HUES48 (cell line): Measurements from ENCODE around the gene RPL13A.

ENCODE experiments used
- H3K27ac ChIP-seq: one replicate; pipeline ENCODE4 v1.7.0; 2013; ENCODE audit warnings: low read depth, low read length, inconsistent platforms
- H3K27me3 ChIP-seq: 2 replicates; pipeline ENCODE4 v1.6.1; 2013; ENCODE audit warnings: mild to moderate bottlenecking, low read length; ENCODE audit not compliant: control insufficient read depth, insufficient read depth
- H3K36me3 ChIP-seq: 2 replicates; pipeline ENCODE4 v1.6.1; 2013; ENCODE audit warnings: low read length; ENCODE audit not compliant: control insufficient read depth, insufficient read depth
- H3K4me1 ChIP-seq: 2 replicates; pipeline ENCODE4 v1.6.1; 2013; ENCODE audit warnings: mild to moderate bottlenecking, low read length; ENCODE audit not compliant: control insufficient read depth, insufficient read depth
- H3K4me3 ChIP-seq: 2 replicates; pipeline ENCODE4 v1.5.1; 2013; ENCODE audit warnings: mild to moderate bottlenecking, low read depth, low read length
- H3K9ac ChIP-seq: 2 replicates; pipeline ENCODE4 v1.6.1; 2013; ENCODE audit warnings: mild to moderate bottlenecking, low read depth, low read length, moderate library complexity
- H3K9me3 ChIP-seq: 2 replicates; pipeline ENCODE4 v1.6.1; 2013; ENCODE audit warnings: low read length; ENCODE audit not compliant: control insufficient read depth, insufficient read depth

The RPL13A gene

DNA sequence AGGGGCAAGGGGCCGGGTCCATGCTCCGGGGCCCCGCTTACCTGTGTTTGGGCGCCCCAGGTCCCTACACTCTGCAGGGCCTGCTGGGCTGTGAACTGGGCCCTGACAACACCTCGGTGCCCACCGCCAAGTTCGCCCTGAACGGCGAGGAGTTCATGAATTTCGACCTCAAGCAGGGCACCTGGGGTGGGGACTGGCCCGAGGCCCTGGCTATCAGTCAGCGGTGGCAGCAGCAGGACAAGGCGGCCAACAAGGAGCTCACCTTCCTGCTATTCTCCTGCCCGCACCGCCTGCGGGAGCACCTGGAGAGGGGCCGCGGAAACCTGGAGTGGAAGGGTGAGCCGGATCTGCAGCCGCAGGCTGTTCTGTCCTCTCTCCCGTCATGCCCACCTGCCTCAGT is 26.7 kb downstream of the RPL13A start:
- Histone ChIP-seq H3K4me3 (peak overlapping the region; percentile 83), H3K36me3 (peaks cover 16% of the 10 kb centered on the region), H3K9me3 (no peaks in the 10 kb centered on the region), H3K27me3 (no peaks in the 10 kb centered on the region), H3K4me1 (peaks cover 16% of the 10 kb centered on the region), H3K27ac (no peak overlapping the region), H3K9ac (no peak overlapping the region)

DNA sequence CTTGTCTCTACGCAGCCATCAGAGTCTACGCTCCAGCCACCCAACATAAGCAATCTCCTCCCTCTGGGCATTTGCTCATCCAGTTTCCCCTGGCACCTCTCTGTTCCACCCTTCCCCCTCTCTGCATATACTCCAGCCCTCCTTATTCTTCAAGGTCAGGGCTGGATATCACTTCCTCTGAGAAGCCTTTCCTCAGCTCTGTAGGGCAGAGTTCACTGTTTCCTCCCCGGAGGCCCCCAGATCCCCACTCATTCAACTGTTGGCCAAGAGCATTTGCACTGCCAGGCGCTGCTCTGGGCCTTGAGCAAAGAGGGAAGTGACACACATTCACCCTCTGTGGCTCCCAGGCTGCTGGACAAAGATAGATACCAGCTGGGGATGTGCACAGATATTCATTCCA is 28.4 kb downstream of the RPL13A start:
- H3K36me3 ChIP-seq: peaks cover 22% of the 10 kb centered on the region
- H3K9ac ChIP-seq: no peak overlapping the region

DNA sequence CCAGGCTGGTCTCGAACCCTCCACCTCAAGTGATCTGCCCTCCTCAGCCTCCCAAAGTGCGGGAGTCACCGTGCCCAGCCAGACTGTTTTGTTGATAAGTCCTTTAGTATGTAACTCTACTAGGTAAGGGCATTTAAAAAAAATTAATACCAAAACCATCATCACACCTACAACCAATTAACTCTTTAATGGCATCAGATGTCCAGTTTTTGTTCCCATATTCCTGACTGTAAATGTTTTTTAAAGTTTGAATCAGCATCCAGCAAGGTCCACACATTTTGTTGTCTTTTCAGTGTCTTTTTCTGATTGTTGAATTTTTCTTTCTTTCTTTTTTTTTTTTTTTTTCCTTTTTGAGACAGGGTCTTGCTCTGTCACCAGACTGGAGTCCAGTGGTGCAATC is 30.6 kb downstream of the RPL13A start:
- no peak overlapping the region for H3K4me3 ChIP-seq
- H3K4me1 ChIP-seq: peaks cover 7% of the 10 kb centered on the region; the same call in 1 of the 2 replicates
- no peak overlapping the region for H3K27ac ChIP-seq
- no peak overlapping the region for H3K9ac ChIP-seq
- no peaks in the 10 kb centered on the region for H3K9me3 ChIP-seq
- H3K27me3 ChIP-seq: no peaks in the 10 kb centered on the region
- H3K36me3 ChIP-seq: peaks cover 29% of the 10 kb centered on the region

More for the DNA sequence above, 28.4 kb downstream of the RPL13A start:
- H3K9me3 ChIP-seq: no peaks in the 10 kb centered on the region
- no peak overlapping the region for H3K4me3 ChIP-seq
- no peak overlapping the region for H3K27ac ChIP-seq
- H3K4me1 ChIP-seq: peaks cover 16% of the 10 kb centered on the region
- H3K27me3 ChIP-seq: no peaks in the 10 kb centered on the region

DNA sequence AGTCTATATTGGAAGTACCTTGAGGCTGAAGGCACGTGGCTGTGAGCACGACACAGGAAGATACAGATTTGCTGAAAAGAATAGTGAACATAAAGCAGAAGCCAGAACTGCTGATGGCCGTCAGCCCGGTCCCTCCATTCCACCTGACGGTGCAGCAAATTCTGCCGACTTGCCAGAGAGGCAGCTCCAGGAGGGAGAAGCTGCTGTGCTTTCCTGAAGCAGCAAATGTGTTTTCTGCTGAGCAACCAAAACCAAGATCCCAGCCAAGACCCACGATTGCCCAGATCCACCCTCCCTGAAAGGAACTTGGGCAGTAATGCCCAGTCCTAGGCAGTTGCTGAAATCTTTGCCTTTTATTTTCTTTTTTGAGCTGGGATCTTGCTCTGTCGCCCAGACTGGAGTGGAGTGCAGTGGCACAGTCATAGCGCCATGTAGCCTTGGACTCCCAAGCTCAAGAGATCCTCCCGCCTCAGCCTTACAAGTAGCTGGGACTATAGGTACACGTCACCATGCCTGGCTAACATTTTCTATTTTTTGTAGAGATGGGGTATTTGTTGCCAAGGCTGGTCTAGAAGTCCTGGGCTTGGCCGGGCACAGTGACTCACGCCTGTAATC is 33.4 kb downstream of the RPL13A start:
- Histone ChIP-seq H3K9ac (no peak overlapping the region), H3K27ac (no peak overlapping the region), H3K27me3 (no peaks in the 10 kb centered on the region), H3K4me1 (no peaks in the 10 kb centered on the region), H3K9me3 (no peaks in the 10 kb centered on the region), H3K36me3 (peaks cover 32% of the 10 kb centered on the region), H3K4me3 (no peak overlapping the region)

DNA sequence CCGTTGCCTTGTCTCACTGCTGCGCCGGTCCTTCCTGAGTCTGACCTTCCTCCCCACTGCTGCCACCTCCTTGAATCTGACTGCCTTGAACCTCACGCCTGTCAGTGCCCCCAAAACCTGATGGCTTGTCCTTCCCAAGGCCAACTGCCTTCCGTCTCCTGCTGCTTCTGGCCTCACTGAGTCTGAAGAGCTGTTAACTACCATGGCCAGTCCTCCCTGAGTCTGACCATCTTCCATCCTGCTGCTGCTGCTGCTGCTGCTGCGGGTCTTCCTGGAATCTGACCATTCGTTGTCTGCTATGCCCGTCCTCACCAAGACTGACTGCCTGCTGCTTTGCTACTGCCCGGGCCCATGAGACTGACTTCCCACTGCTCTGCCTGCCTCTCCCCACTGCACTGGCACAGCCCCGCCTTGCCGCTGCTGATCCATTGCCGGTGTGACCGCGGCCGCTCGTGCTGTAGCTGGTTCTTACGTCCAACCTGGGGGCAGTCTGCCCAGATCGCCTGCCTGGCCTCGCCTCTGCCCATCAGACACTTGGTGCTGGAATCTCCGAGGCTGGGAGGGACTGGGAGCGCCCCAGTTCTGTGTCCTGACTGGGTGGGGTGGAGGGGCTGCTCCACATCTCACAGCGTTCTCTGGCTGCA is 37.5 kb downstream of the RPL13A start:
- Histone ChIP-seq H3K4me1 (no peaks in the 10 kb centered on the region), H3K9ac (no peak overlapping the region), H3K27ac (no peak overlapping the region), H3K9me3 (no peaks in the 10 kb centered on the region), H3K36me3 (peaks cover 26% of the 10 kb centered on the region), H3K27me3 (no peaks in the 10 kb centered on the region), H3K4me3 (no peak overlapping the region)

DNA sequence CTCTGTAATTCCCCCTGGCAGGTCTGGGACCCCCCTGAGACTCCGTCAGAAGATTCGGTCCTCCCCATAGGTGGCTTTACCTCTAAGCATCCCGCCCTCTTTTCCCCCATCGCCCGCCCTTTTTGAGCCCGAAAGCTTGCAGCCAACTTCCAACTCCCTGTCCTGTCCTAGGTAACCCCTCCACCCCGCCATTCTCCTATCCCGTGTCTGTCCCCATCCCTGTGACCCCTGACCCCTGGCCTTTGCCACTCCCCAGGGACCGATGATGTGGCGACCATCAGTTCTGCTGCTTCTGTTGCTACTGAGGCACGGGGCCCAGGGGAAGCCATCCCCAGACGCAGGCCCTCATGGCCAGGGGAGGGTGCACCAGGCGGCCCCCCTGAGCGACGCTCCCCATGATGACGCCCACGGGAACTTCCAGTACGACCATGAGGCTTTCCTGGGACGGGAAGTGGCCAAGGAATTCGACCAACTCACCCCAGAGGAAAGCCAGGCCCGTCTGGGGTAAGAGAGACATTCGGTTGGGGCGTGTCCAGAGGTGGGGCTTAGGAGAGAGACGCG is 40.9 kb downstream of the RPL13A start:
- Histone ChIP-seq H3K4me3 (peak overlapping the region; percentile 54; the same call in 1 of the 2 replicates), H3K36me3 (peaks cover 16% of the 10 kb centered on the region; the same call in 1 of the 2 replicates), H3K27ac (no peak overlapping the region), H3K4me1 (no peaks in the 10 kb centered on the region), H3K9me3 (no peaks in the 10 kb centered on the region), H3K9ac (no peak overlapping the region), H3K27me3 (no peaks in the 10 kb centered on the region)

DNA sequence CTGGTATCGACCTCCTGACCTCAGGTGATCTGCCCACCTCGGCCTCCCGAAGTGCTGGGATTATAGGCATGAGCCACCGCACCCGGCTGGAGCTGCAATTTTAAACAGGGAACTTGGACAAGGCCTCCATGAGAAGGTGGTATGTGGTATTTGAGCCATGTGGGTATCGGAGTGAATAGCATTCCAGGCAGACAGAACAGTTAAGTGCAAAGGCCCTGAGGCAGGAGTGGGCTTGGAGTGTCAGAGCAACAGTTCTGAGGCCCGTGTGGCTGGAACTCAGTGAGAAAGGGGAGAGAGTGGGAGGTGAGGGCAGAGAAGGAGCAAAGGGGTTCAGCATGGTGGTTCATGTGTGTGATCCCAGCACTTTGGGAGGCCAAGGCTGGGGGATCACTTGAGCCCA is 43.3 kb downstream of the RPL13A start:
- H3K4me3 ChIP-seq: no peak overlapping the region
- no peaks in the 10 kb centered on the region for H3K9me3 ChIP-seq
- 0 out of 2 replicates have a peak, but pooled peaks cover 5% of the 10 kb centered on the region for H3K4me1 ChIP-seq
- H3K27ac ChIP-seq: no peak overlapping the region
- peaks cover 6% of the 10 kb centered on the region; the same call in 1 of the 2 replicates for H3K36me3 ChIP-seq
- no peak overlapping the region for H3K9ac ChIP-seq
- H3K27me3 ChIP-seq: peaks cover 4% of the 10 kb centered on the region; the same call in 1 of the 2 replicates

DNA sequence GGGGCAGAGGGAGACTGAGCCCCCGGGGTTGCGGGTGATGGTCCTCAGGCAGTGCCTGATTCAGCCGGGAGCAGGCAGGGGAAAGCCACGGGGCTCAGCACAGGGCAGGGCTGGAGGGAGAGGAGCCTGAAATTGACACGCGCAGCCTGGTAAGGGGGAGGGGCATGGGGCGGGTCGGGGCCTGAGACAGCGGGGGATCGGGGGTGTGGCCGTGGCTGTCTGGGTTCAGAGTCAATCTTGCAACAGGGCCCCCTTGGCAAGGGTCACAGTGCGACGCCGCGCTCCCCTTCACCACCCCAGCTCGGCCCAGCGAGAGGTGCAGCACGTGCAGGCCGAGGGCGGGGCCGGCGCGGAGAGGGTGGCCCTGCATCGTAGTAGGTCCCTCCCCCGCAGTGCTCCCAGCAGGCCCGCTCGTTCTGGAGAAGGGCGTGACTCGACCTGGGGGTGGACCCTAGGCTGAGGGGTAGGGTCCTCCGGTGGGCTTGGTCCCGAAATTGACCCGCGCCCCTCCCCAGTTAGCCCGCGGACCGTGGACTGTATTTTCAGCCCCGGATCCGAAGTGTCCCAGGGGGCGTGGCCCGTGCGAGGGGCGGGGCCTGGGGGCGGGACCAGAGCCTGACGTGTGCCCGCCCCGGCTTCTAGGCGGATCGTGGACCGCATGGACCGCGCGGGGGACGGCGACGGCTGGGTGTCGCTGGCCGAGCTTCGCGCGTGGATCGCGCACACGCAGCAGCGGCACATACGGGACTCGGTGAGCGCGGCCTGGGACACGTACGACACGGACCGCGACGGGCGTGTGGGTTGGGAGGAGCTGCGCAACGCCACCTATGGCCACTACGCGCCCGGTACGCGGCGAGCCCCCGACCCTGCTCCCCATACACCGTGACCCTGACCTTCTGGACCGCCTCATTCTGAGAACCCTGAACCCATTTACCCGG is 46.4 kb downstream of the RPL13A start:
- Histone ChIP-seq H3K4me3 (peak overlapping the region; percentile 80), H3K9me3 (no peaks in the 10 kb centered on the region), H3K4me1 (0 out of 2 replicates have a peak, but pooled peaks cover 5% of the 10 kb centered on the region)

DNA sequence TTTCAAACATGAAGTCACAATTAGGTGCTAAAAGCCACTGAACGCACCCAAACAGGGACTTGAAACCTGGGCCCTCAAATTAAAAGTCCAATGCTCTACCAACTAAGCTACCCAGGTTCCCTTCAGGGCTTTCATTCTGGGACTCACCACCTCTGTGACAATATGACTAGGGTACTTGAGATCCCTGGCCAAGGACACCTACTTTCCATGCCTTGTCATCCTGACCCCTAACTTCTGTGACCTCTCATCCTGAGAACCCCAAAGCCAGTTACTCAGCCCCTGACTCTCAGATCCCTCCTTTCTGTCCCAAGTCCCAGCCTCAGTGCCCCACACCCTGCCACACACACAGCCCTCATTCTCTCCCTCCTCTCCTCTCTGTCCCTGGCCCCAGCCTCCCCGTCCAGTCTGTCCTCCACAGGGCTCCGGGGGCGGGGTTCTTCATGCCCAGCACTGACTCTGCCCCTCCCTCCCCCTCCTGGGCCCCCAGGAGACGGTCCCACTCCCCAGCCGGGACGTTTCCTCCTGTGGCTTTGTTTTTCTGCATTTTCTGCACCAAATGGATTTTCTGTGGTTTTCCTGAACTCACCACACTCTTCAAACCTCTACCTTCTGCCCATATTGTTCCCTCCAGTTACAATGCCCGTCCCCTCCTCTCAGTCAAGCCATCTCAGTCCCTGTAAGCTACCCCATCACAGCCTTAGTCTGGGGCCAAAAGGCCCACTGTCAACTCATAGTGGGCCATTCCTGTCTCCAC is 47.4 kb downstream of the RPL13A start:
- Histone ChIP-seq H3K9me3 (no peaks in the 10 kb centered on the region), H3K4me1 (0 out of 2 replicates have a peak, but pooled peaks cover 5% of the 10 kb centered on the region), H3K36me3 (peaks cover 15% of the 10 kb centered on the region; the same call in 1 of the 2 replicates), H3K27me3 (peaks cover 4% of the 10 kb centered on the region; the same call in 1 of the 2 replicates), H3K9ac (no peak overlapping the region), H3K4me3 (peak overlapping the region; percentile 80), H3K27ac (no peak overlapping the region)

More for the DNA sequence above, 46.4 kb downstream of the RPL13A start:
- Histone ChIP-seq H3K36me3 (peaks cover 7% of the 10 kb centered on the region; the same call in 1 of the 2 replicates), H3K27me3 (peaks cover 4% of the 10 kb centered on the region; the same call in 1 of the 2 replicates), H3K27ac (no peak overlapping the region), H3K9ac (no peak overlapping the region)

DNA sequence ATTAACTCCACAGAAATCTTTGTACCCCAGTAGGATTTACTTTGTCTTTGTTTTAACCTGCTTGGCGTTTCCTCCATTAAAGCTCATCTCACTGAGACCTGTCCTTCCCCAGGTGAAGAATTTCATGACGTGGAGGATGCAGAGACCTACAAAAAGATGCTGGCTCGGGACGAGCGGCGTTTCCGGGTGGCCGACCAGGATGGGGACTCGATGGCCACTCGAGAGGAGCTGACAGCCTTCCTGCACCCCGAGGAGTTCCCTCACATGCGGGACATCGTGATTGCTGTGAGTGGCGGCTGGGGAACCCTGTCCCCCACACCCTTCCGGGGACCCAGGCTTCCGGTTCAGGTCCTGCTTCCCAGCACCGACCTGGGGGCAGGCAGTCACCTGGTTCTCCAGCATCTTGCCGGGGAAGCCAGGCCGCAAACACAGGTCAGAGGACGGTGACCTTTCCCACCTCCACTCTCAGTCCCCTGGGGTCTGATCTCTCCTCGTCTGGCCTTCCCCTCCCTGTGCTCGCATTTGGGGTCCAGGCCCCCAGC is 49.6 kb downstream of the RPL13A start:
- H3K9ac ChIP-seq: no peak overlapping the region
- H3K4me3 ChIP-seq: no peak overlapping the region
- H3K27me3 ChIP-seq: peaks cover 4% of the 10 kb centered on the region; the same call in 1 of the 2 replicates
- 0 out of 2 replicates have a peak, but pooled peaks cover 5% of the 10 kb centered on the region for H3K4me1 ChIP-seq
- H3K27ac ChIP-seq: no peak overlapping the region
- no peaks in the 10 kb centered on the region for H3K9me3 ChIP-seq
- H3K36me3 ChIP-seq: peaks cover 15% of the 10 kb centered on the region; the same call in 1 of the 2 replicates
